T-helper 2 cell treated with Interferon-gamma antibody and Interleukin-4, amounts not matched to agents 5 μg/mL and 100 μg/mL, for 36 hours (primary cell): Measurements from ENCODE around the gene IL22RA1.

ENCODE experiments used
- DNase-seq: peaks from one replicate; pipeline ENCODE4 v3.0.0; 2021; ENCODE audit warnings: low spot score
- H3K27ac Mint-ChIP-seq: one replicate; pipeline ENCODE4 v1.8.0; 2021; ENCODE audit warnings: mild to moderate bottlenecking, mixed read lengths
- H3K27me3 Mint-ChIP-seq: one replicate; pipeline ENCODE4 v1.8.0; 2021; ENCODE audit warnings: low read depth, mixed read lengths
- H3K36me3 Mint-ChIP-seq: one replicate; pipeline ENCODE4 v1.8.0; 2021; ENCODE audit warnings: low read depth, mixed read lengths
- H3K4me1 Mint-ChIP-seq: one replicate; pipeline ENCODE4 v1.8.0; 2021; ENCODE audit warnings: low read depth, mixed read lengths
- H3K4me3 Mint-ChIP-seq: one replicate; pipeline ENCODE4 v1.8.0; 2022; ENCODE audit warnings: mild to moderate bottlenecking, moderate library complexity, mixed read lengths
- H3K9me3 Mint-ChIP-seq: one replicate; pipeline ENCODE4 v1.8.0; 2021; ENCODE audit warnings: mixed read lengths

IL22RA1 gene

GRCh38 chr1:24085007-24085406 is 57.9 kb downstream of the IL22RA1 start:
- H3K27ac Mint-ChIP-seq, result no peak overlapping the region
- no peak overlapping the region for H3K4me3 Mint-ChIP-seq
- H3K36me3 Mint-ChIP-seq, result no peaks in the 10 kb centered on the region
- no peaks in the 10 kb centered on the region for H3K4me1 Mint-ChIP-seq
- peaks cover 10% of the 10 kb centered on the region for H3K27me3 Mint-ChIP-seq
- no peak for DNase-seq
- H3K9me3 Mint-ChIP-seq, result no peaks in the 10 kb centered on the region

GRCh38 chr1:24084050-24084449 is 58.9 kb downstream of the IL22RA1 start:
- peaks cover 10% of the 10 kb centered on the region for H3K27me3 Mint-ChIP-seq
- H3K36me3 Mint-ChIP-seq, result no peaks in the 10 kb centered on the region
- no peak overlapping the region for H3K4me3 Mint-ChIP-seq
- no peak for DNase-seq
- no peaks in the 10 kb centered on the region for H3K4me1 Mint-ChIP-seq
- no peak overlapping the region for H3K27ac Mint-ChIP-seq
- H3K9me3 Mint-ChIP-seq, result no peaks in the 10 kb centered on the region

GRCh38 chr1:24082372-24082771 is 60.6 kb downstream of the IL22RA1 start:
- Mint-ChIP-seq H3K4me3 (no peak overlapping the region), H3K27me3 (peaks cover 10% of the 10 kb centered on the region), H3K9me3 (no peaks in the 10 kb centered on the region), H3K36me3 (no peaks in the 10 kb centered on the region), H3K4me1 (no peaks in the 10 kb centered on the region), H3K27ac (no peak overlapping the region)
- no peak for DNase-seq

GRCh38 chr1:24081190-24081589 is 61.8 kb downstream of the IL22RA1 start:
- Mint-ChIP-seq H3K4me1 (no peaks in the 10 kb centered on the region), H3K27ac (no peak overlapping the region), H3K36me3 (no peaks in the 10 kb centered on the region), H3K27me3 (peaks cover 10% of the 10 kb centered on the region), H3K4me3 (no peak overlapping the region), H3K9me3 (no peaks in the 10 kb centered on the region)
- DNase-seq, result no peak

- Mint-ChIP-seq H3K4me1 (no peaks in the 10 kb centered on the region), H3K36me3 (no peaks in the 10 kb centered on the region), H3K27ac (no peak overlapping the region), H3K9me3 (no peaks in the 10 kb centered on the region), H3K4me3 (no peak overlapping the region), H3K27me3 (peaks cover 8% of the 10 kb centered on the region)
- no peak for DNase-seq
Measured at GRCh38 chr1:24080131-24080530, 62.8 kb downstream of the IL22RA1 start.

- Mint-ChIP-seq H3K4me1 (no peaks in the 10 kb centered on the region), H3K27ac (no peak overlapping the region)
Measured at GRCh38 chr1:24077278-24077978, 65.5 kb downstream of the IL22RA1 start.

GRCh38 chr1:24075946-24076345 is 67.0 kb downstream of the IL22RA1 start:
- no peaks in the 10 kb centered on the region for H3K9me3 Mint-ChIP-seq
- no peak for DNase-seq
- H3K27ac Mint-ChIP-seq, result no peak overlapping the region
- no peaks in the 10 kb centered on the region for H3K4me1 Mint-ChIP-seq
- no peaks in the 10 kb centered on the region for H3K36me3 Mint-ChIP-seq
- H3K4me3 Mint-ChIP-seq, result no peak overlapping the region
- peaks cover 4% of the 10 kb centered on the region for H3K27me3 Mint-ChIP-seq

More at GRCh38 chr1:24077278-24077978, 65.5 kb downstream of the IL22RA1 start:
- H3K36me3 Mint-ChIP-seq, result no peaks in the 10 kb centered on the region
- H3K27me3 Mint-ChIP-seq, result peaks cover 2% of the 10 kb centered on the region
- H3K9me3 Mint-ChIP-seq, result no peaks in the 10 kb centered on the region
- H3K4me3 Mint-ChIP-seq, result no peak overlapping the region
- no peak for DNase-seq

- H3K36me3 Mint-ChIP-seq, result no peaks in the 10 kb centered on the region
- no peak overlapping the region for H3K27ac Mint-ChIP-seq
Measured at GRCh38 chr1:24075590-24075854, 67.4 kb downstream of the IL22RA1 start.

GRCh38 chr1:24074817-24075589 is 67.9 kb downstream of the IL22RA1 start:
- Mint-ChIP-seq H3K9me3 (no peaks in the 10 kb centered on the region), H3K4me3 (no peak overlapping the region), H3K27me3 (peaks cover 6% of the 10 kb centered on the region), H3K27ac (no peak overlapping the region), H3K36me3 (no peaks in the 10 kb centered on the region), H3K4me1 (no peaks in the 10 kb centered on the region)
- DNase-seq, result no peak

More at GRCh38 chr1:24075590-24075854, 67.4 kb downstream of the IL22RA1 start:
- DNase-seq, result no peak
- peaks cover 7% of the 10 kb centered on the region for H3K27me3 Mint-ChIP-seq
- H3K4me1 Mint-ChIP-seq, result no peaks in the 10 kb centered on the region
- H3K4me3 Mint-ChIP-seq, result no peak overlapping the region
- H3K9me3 Mint-ChIP-seq, result no peaks in the 10 kb centered on the region

GRCh38 chr1:24074196-24074595 is 68.7 kb downstream of the IL22RA1 start:
- no peak overlapping the region for H3K27ac Mint-ChIP-seq
- peaks cover 6% of the 10 kb centered on the region for H3K27me3 Mint-ChIP-seq
- H3K36me3 Mint-ChIP-seq, result no peaks in the 10 kb centered on the region
- no peak for DNase-seq
- no peaks in the 10 kb centered on the region for H3K9me3 Mint-ChIP-seq
- H3K4me1 Mint-ChIP-seq, result no peaks in the 10 kb centered on the region
- H3K4me3 Mint-ChIP-seq, result no peak overlapping the region

- Mint-ChIP-seq H3K27me3 (peaks cover 11% of the 10 kb centered on the region), H3K4me3 (no peak overlapping the region)
- no peak for DNase-seq
Measured at GRCh38 chr1:24071941-24072340, 71.0 kb downstream of the IL22RA1 start.

GRCh38 chr1:24070821-24071393 is 72.0 kb downstream of the IL22RA1 start:
- Mint-ChIP-seq H3K36me3 (no peaks in the 10 kb centered on the region), H3K27ac (no peak overlapping the region), H3K27me3 (peaks cover 11% of the 10 kb centered on the region), H3K9me3 (no peaks in the 10 kb centered on the region), H3K4me1 (no peaks in the 10 kb centered on the region), H3K4me3 (no peak overlapping the region)
- peak; percentile 61 for DNase-seq

More at GRCh38 chr1:24071941-24072340, 71.0 kb downstream of the IL22RA1 start:
- Mint-ChIP-seq H3K36me3 (no peaks in the 10 kb centered on the region), H3K4me1 (no peaks in the 10 kb centered on the region), H3K27ac (no peak overlapping the region), H3K9me3 (no peaks in the 10 kb centered on the region)

- Mint-ChIP-seq H3K9me3 (no peaks in the 10 kb centered on the region), H3K36me3 (no peaks in the 10 kb centered on the region), H3K4me1 (no peaks in the 10 kb centered on the region), H3K4me3 (no peak overlapping the region), H3K27ac (no peak overlapping the region), H3K27me3 (peaks cover 11% of the 10 kb centered on the region)
- DNase-seq, result no peak
Measured at GRCh38 chr1:24069817-24070216, 73.1 kb downstream of the IL22RA1 start.
